K562 (cell line): Measurements from ENCODE around the gene GNAI3. TPM values are rescaled to one million over a fixed set of nuclear protein-coding genes. Genes with fewer than 3 reads are reported as not detected.

Experiments
- BRCA1 ChIP-seq, 2 experiments: fragments of 450-650 bp in 1 of 2; sonication (generic) in 1 of 2; formaldehyde crosslinking in 1 of 2; IDR thresholded peaks; 2 replicates each; pipeline versions ENCODE4 v1.5.0 to v1.6.1; 2017 to 2020; ENCODE audit warnings: mild to moderate bottlenecking in 1 of 2, missing genetic modification reagents in 1 of 2
- CHAMP1 ChIP-seq: fragments of 450-650 bp; IDR thresholded peaks from 2 replicates; pipeline ENCODE4 v1.6.1; 2016; ENCODE audit warnings: mild to moderate bottlenecking
- CSDE1 ChIP-seq, 2 experiments: fragments of 450-650 bp; IDR thresholded peaks; 2 replicates each; pipeline ENCODE4 v1.6.1; 2016; ENCODE audit warnings: mild to moderate bottlenecking in 1 of 2
- DEAF1 ChIP-seq: fragments of 450-650 bp; formaldehyde crosslinking; IDR thresholded peaks from 2 replicates; pipeline ENCODE4 v1.4.0; 2020; ENCODE audit warnings: mild to moderate bottlenecking, moderate library complexity
- ETS2 ChIP-seq: IDR thresholded peaks from 2 replicates; pipeline ENCODE4 v1.6.1; 2016; ENCODE audit warnings: borderline replicate concordance, missing genetic modification characterization, mild to moderate bottlenecking, moderate library complexity, missing compliant biosample characterization; ENCODE audit not compliant: poor library complexity, severe bottlenecking
- HDAC1 ChIP-seq, 2 experiments: fragments of 450-650 bp; IDR thresholded peaks; 2 replicates each; pipeline ENCODE4 v1.6.1; 2016 to 2017; ENCODE audit warnings: inconsistent platforms in 1 of 2, mild to moderate bottlenecking in 1 of 2, moderate library complexity in 1 of 2
- JUNB ChIP-seq: fragments of 450-650 bp; formaldehyde crosslinking; conservative IDR thresholded peaks from 2 replicates; pipeline ENCODE4 v1.4.0; 2020; ENCODE audit warnings: mild to moderate bottlenecking
- MGA ChIP-seq: fragments of 450-650 bp; IDR thresholded peaks from 2 replicates; pipeline ENCODE4 v1.6.1; 2016; ENCODE audit warnings: mild to moderate bottlenecking, moderate library complexity
- ZNF165 ChIP-seq: fragments of 250-450 bp; sonication (Bioruptor Pico); IDR thresholded peaks from 2 replicates; pipeline ENCODE4 v1.4.0; 2020; ENCODE audit warnings: borderline replicate concordance
- polyA plus RNA-seq, 8 experiments: library from polyadenylated mRNA; depleted of rRNA in 4 of 8; stranded (reverse) in 5 of 8; unstranded in 3 of 8; fragments of >200 nt; fragmentation: Nextera tagmentation in 2 of 8; fragmentation: Illumina TruSeq in 1 of 8; extraction: Ambion mirVana in 2 of 8; extraction: Trizol in 1 of 8; gene quantifications; 2 replicates each; pipeline versions ENCODE4 v1.2.1 to v1.2.3, GENCODE V29; 2011 to 2014; ENCODE audit warnings: inconsistent platforms in 1 of 8, missing spikeins in 1 of 8
- total RNA-seq, 7 experiments: library from RNA; depleted of rRNA in 6 of 7; stranded (reverse); fragments of >200 nt in 6 of 7; fragmentation: Illumina TruSeq in 2 of 7; extraction: Trizol in 2 of 7; gene quantifications; 2 replicates each; pipeline versions ENCODE4 v1.2.1 to v1.2.3, GENCODE V29; 2011 to 2021; ENCODE audit warnings: low replicate concordance in 1 of 7

GNAI3 gene
- total and polyA plus RNA-seq, 9 of the 15 experiments (the other 6 are each of a cell fraction or from before 2014, with no cell fraction given): 6.3 to 13.2 (median 8.9) TPM

- peak; percentile 93 for TF ChIP-seq DEAF1 (CRISPR knock-in tag)
- TF ChIP-seq CSDE1 (IDR thresholded peaks at IDR 0.05): no peak
- 0 out of 4 replicates have a peak, but pooled peaks of 1 of the 2 experiments have one; percentile 11 for TF ChIP-seq HDAC1 (IDR thresholded peaks at IDR 0.05)
- TF ChIP-seq CHAMP1: peak; percentile 72
- no peak for TF ChIP-seq JUNB (CRISPR knock-in tag)
- no peak for TF ChIP-seq ETS2 (tag)
- TF ChIP-seq MGA: no peak
- TF ChIP-seq BRCA1 (IDR thresholded peaks at IDR 0.05): no peak
- no peak for TF ChIP-seq BRCA1 (CRISPR knock-in tag; IDR thresholded peaks at IDR 0.05)
- no peak for TF ChIP-seq ZNF165
These were observed 1.9 kb upstream of the GNAI3 start (continued) for GRCh38 chr1:109546311-109547109.
